K562 (cell line): ENCODE measurements around the gene CNGA4. TPM values are rescaled to one million over a fixed set of nuclear protein-coding genes. Genes with fewer than 3 reads are reported as not detected.
A peak's percentile ranks its signal among the peaks of the same experiment; 100 is the strongest.

ENCODE experiments used
- ELF1 ChIP-seq: fragments of 200-800 bp; sonication (Bioruptor generic); IDR thresholded peaks from 2 replicates; pipeline ENCODE4 v1.6.1; 2016; ENCODE audit warnings: missing genetic modification characterization, missing compliant biosample characterization
- EP400 ChIP-seq: fragments of 450-650 bp; IDR thresholded peaks from 2 replicates; pipeline ENCODE4 v1.6.1; 2017; ENCODE audit warnings: antibody characterized with exemption, mild to moderate bottlenecking, moderate library complexity
- HLTF ChIP-seq: fragments of 450-650 bp; IDR thresholded peaks from 2 replicates; pipeline ENCODE4 v1.6.1; 2016
- HMGN3 ChIP-seq: IDR thresholded peaks from 2 replicates; pipeline ENCODE4 v1.6.1; 2011; ENCODE audit warnings: borderline replicate concordance, low read depth, mild to moderate bottlenecking, mixed read lengths, low read length; ENCODE audit not compliant: insufficient read length; ENCODE audit errors: extremely low read depth
- KAT7 ChIP-seq: sonication (generic); formaldehyde crosslinking; IDR thresholded peaks from 2 replicates; pipeline ENCODE4 v1.8.0; 2022; ENCODE audit warnings: missing genetic modification reagents, mild to moderate bottlenecking, borderline replicate concordance
- NFYB ChIP-seq: IDR thresholded peaks from 2 replicates; pipeline ENCODE4 v1.6.1; 2011; ENCODE audit warnings: mild to moderate bottlenecking, moderate library complexity; ENCODE audit not compliant: insufficient read length; ENCODE audit errors: extremely low read depth
- RHOXF2B ChIP-seq: fragments of 250-450 bp; sonication (Bioruptor Pico); conservative IDR thresholded peaks from 2 replicates; pipeline ENCODE4 v1.5.1; 2021
- TRIM24 ChIP-seq, 2 experiments: fragments of 450-650 bp; IDR thresholded peaks; 2 replicates each; pipeline ENCODE4 v1.6.1; 2016
- ZNF146 ChIP-seq: IDR thresholded peaks from one replicate; pipeline ENCODE4 v1.6.1; 2018; ENCODE audit warnings: missing compliant biosample characterization; ENCODE audit not compliant: unreplicated experiment
- polyA plus RNA-seq, 8 experiments: library from polyadenylated mRNA; depleted of rRNA in 4 of 8; stranded (reverse) in 5 of 8; unstranded in 3 of 8; fragments of >200 nt; fragmentation: Nextera tagmentation in 2 of 8; fragmentation: Illumina TruSeq in 1 of 8; extraction: Ambion mirVana in 2 of 8; extraction: Trizol in 1 of 8; gene quantifications; 2 replicates each; pipeline versions ENCODE4 v1.2.1 to v1.2.3, GENCODE V29; 2011 to 2014; ENCODE audit warnings: inconsistent platforms in 1 of 8, missing spikeins in 1 of 8
- total RNA-seq, 7 experiments: library from RNA; depleted of rRNA in 6 of 7; stranded (reverse); fragments of >200 nt in 6 of 7; fragmentation: Illumina TruSeq in 2 of 7; extraction: Trizol in 2 of 7; gene quantifications; 2 replicates each; pipeline versions ENCODE4 v1.2.1 to v1.2.3, GENCODE V29; 2011 to 2021; ENCODE audit warnings: low replicate concordance in 1 of 7
- TF ChIP-seq, protein P1 (sequence below): fragments of 250-450 bp; sonication (Bioruptor Pico); IDR thresholded peaks from 2 replicates; pipeline ENCODE4 v1.9.0; 2021; ENCODE audit warnings: mild to moderate bottlenecking, inconsistent platforms

Gene CNGA4
- total and polyA plus RNA-seq, 9 of the 15 experiments (the other 6 are each of a cell fraction or from before 2014, with no cell fraction given), result 0.04 to 0.09 (median 0.06) TPM; not detected in 6

DNA sequence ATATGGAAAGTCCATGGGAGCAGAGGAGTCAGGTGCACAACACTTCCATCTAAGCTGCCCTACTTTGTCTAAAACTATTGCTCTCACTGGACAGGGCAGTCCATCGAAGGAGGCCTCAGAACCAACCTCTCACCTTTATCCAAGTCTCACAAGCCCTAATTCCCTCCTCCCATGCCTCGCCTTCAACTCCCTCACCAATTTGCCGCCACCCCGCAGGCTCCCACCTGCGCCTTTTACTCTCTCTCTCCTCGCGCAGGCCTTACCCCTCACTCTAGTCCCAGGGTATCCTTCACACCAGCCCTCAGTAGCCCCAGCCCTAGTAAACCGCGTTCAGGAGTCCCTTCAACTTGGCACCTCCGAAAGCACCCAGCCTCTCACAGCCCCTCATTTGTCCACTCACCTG, 4.9 kb upstream of the CNGA4 start (continued):
- TF ChIP-seq RHOXF2B (CRISPR knock-in tag) (no peak), NFYB (no peak), ZNF146 (CRISPR knock-in tag) (no peak), HLTF (peak; percentile 85; the same call in 1 of the 2 replicates), KAT7 (CRISPR knock-in tag) (no peak), EP400 (0 out of 2 replicates have a peak, but pooled peaks have one; percentile 40), ELF1 (tag) (no peak), HMGN3 (no peak), TRIM24 (IDR thresholded peaks at IDR 0.05) (0 out of 4 replicates have a peak, but pooled peaks of 1 of the 2 experiments have one; percentile 18)
- TF ChIP-seq, protein P1, sequence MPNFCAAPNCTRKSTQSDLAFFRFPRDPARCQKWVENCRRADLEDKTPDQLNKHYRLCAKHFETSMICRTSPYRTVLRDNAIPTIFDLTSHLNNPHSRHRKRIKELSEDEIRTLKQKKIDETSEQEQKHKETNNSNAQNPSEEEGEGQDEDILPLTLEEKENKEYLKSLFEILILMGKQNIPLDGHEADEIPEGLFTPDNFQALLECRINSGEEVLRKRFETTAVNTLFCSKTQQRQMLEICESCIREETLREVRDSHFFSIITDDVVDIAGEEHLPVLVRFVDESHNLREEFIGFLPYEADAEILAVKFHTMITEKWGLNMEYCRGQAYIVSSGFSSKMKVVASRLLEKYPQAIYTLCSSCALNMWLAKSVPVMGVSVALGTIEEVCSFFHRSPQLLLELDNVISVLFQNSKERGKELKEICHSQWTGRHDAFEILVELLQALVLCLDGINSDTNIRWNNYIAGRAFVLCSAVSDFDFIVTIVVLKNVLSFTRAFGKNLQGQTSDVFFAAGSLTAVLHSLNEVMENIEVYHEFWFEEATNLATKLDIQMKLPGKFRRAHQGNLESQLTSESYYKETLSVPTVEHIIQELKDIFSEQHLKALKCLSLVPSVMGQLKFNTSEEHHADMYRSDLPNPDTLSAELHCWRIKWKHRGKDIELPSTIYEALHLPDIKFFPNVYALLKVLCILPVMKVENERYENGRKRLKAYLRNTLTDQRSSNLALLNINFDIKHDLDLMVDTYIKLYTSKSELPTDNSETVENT (CRISPR knock-in tag), result peak; percentile 9; the same call in 1 of the 2 replicates
